ENCODE results near the gene SMYD3.
"Not testable (repeated sequence)": the region's sequence is repeated elsewhere in the genome, so short reads cannot be mapped to it uniquely, and the experiment has no call there.

Gene SMYD3

DNA sequence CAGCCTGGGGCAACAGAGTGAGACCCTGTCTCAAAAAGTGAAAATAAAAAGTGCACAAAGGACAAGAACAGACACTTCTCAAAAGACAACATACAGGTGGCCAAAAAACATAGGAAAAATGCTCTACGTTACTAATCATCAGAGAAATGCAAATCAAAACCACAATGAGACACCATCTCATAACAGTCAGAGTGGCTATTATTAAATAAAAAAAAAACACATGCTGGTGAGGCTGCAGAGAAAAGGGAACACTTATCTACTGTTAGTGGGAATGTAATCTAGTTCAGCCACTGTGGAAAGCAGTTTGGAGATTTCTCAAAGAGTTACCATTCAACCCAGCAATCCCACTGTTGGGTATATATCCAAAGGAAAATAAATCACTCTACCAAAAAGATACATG lies 173.2 kb downstream of the SMYD3 start:
- no peaks in the 10 kb centered on the region for H3K9me3 ChIP-seq
- H3K36me3 ChIP-seq, result no peaks in the 10 kb centered on the region
- no peak overlapping the region for H3K4me3 ChIP-seq (ENCODE audit: low read depth, low read length)
- TF ChIP-seq, protein P1, sequence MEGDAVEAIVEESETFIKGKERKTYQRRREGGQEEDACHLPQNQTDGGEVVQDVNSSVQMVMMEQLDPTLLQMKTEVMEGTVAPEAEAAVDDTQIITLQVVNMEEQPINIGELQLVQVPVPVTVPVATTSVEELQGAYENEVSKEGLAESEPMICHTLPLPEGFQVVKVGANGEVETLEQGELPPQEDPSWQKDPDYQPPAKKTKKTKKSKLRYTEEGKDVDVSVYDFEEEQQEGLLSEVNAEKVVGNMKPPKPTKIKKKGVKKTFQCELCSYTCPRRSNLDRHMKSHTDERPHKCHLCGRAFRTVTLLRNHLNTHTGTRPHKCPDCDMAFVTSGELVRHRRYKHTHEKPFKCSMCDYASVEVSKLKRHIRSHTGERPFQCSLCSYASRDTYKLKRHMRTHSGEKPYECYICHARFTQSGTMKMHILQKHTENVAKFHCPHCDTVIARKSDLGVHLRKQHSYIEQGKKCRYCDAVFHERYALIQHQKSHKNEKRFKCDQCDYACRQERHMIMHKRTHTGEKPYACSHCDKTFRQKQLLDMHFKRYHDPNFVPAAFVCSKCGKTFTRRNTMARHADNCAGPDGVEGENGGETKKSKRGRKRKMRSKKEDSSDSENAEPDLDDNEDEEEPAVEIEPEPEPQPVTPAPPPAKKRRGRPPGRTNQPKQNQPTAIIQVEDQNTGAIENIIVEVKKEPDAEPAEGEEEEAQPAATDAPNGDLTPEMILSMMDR (IDR thresholded peaks at IDR 0.05; ENCODE audit: low read depth, low read length), result no peak
- H3K4me1 ChIP-seq, result no peaks in the 10 kb centered on the region; the same call in 1 of the 2 replicates
- H3K27me3 ChIP-seq, result no peaks in the 10 kb centered on the region
- no peak for DNase-seq

DNA sequence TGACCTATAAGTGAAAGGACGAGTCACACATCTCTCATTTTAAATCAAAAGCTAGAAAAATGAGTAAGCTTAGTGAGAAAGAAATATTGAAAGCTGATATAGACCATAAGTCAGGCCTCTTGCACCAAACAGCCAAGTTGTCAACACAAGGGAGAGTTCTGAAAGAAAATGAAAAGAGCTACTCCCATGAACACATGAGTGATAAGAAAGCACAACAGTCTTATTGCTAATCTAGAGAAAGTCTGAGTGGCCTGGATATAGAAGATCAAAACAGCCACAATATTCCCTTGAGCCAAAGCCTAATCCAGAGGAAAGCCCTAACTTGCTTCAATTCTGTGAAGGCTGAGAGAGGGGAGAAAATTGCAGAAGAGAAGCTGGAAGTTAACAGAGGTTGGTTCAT lies 175.0 kb downstream of the SMYD3 start:
- TF ChIP-seq, protein P1 (IDR thresholded peaks at IDR 0.05; ENCODE audit: low read depth, low read length), result no peak
- Histone ChIP-seq H3K27me3 (no peaks in the 10 kb centered on the region), H3K36me3 (no peaks in the 10 kb centered on the region), H3K9me3 (no peaks in the 10 kb centered on the region), H3K4me1 (no peaks in the 10 kb centered on the region), H3K4me3 (ENCODE audit: low read depth, low read length) (no peak overlapping the region)
- no peak for DNase-seq

DNA sequence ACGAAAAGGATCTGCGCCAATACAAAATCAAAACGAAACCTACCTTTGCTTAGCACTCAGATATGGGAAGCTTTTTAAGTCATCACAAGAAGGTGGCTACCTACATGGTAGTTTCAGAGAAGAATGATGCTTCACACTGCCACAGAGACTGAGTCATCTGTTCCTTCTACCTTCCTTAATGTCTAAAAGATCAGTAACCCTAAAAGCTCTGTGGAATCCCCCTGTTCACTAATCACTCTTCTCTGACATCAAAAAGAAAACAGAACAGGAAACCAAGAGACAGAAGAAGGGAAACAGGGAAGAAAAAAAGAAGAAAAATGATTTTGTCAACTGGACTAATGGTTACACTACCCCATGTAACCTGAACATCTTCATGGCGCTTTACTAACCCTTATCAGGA lies 177.2 kb downstream of the SMYD3 start:
- DNase-seq, result no peak
- TF ChIP-seq, protein P1 (IDR thresholded peaks at IDR 0.05; ENCODE audit: low read depth, low read length), result no peak

DNA sequence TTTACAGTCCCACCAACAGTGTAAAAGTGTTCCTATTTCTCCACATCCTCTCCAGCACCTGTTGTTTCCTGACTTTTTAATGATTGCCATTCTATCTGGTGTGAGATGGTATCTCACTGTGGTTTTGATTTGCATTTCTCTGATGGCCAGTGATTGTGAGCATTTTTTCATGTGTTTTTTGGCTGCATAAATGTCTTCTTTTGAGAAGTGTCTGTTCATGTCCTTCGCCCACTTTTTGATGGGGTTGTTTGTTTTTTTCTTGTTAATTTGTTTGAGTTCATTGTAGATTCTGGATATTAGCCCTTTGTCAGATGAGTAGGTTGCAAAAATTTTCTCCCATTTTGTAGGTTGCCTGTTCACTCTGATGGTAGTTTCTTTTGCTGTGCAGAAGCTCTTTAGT lies 177.8 kb downstream of the SMYD3 start:
- H3K9me3 ChIP-seq; DNase-seq; H3K27me3 ChIP-seq; H3K4me1 ChIP-seq; H3K36me3 ChIP-seq; H3K4me3 ChIP-seq (ENCODE audit: low read depth, low read length): not testable (repeated sequence)

More for the DNA sequence above, 177.2 kb downstream of the SMYD3 start:
- no peaks in the 10 kb centered on the region for H3K9me3 ChIP-seq
- H3K4me1 ChIP-seq, result no peaks in the 10 kb centered on the region
- H3K36me3 ChIP-seq, result no peaks in the 10 kb centered on the region
- H3K4me3 ChIP-seq (ENCODE audit: low read depth, low read length), result no peak overlapping the region
- no peaks in the 10 kb centered on the region for H3K27me3 ChIP-seq

DNA sequence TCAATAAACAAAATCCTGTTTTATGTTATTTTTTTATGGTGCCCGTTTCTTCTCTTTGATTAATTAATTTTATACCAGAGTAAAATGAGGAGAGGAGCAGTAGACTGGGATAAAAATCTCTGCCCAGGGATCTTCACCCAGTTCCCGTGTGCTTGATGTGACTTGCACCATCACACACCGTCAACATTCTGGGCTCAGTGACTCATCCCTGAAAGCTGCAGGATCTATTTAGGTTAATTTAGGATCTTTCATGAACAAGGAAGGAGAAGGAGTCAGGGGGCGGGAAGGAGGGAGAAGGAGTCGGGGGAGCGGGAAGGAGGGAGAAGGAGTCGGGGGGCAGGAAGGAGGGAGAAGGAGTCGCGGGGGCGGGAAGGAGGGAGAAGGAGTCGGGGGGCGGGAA lies 182.4 kb downstream of the SMYD3 start:
- Histone ChIP-seq H3K27me3 (no peaks in the 10 kb centered on the region), H3K36me3 (no peaks in the 10 kb centered on the region), H3K4me3 (ENCODE audit: low read depth, low read length) (no peak overlapping the region), H3K9me3 (no peaks in the 10 kb centered on the region), H3K4me1 (peaks cover 5% of the 10 kb centered on the region)
- DNase-seq, result no peak
- TF ChIP-seq, protein P1 (IDR thresholded peaks at IDR 0.05; ENCODE audit: low read depth, low read length), result no peak

DNA sequence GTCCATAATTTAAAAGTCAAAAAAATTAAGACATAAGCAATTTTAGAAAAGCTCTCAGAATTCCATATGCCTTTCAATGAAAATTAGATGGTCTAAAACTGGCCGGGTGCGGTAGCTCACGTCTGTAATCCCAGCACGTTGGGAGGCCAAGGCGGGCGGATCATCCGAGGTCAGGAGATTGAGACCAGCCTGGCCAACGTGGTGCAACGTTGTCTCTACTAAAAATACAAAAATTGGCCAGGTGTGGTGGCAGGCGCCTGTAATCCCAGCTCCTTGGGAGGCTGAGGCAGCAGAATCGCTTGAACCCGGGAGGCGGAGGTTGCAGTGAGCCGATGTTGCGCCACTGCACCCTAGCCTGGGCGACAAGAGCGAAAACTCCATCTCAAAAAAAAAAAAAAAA lies 183.0 kb downstream of the SMYD3 start:
- H3K4me3 ChIP-seq (ENCODE audit: low read depth, low read length); H3K27me3 ChIP-seq; H3K36me3 ChIP-seq; DNase-seq; H3K9me3 ChIP-seq: not testable (repeated sequence)
- peaks cover 12% of the 10 kb centered on the region for H3K4me1 ChIP-seq

DNA sequence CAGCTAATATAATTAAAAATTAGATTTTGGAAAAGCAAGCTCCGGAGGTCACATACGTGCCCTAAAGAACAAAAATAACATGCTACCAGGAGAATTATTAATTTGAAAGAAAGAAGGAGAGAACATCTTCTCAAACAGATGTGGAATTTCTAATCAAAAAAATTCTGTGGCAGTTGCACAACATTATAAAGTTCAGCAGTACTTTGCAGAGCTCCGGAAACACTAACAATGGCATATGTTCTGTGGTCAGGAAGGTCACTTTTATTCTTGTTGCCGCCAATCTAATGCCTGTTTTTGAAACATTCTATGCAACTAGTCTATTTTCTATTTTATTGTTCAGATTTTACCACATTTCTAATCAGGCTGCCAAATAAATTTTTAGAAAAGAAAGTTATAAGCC lies 186.8 kb downstream of the SMYD3 start:
- TF ChIP-seq, protein P1 (IDR thresholded peaks at IDR 0.05; ENCODE audit: low read depth, low read length), result no peak

More for the DNA sequence above, 186.8 kb downstream of the SMYD3 start:
- H3K4me1 ChIP-seq, result peaks cover 19% of the 10 kb centered on the region
- H3K4me3 ChIP-seq (ENCODE audit: low read depth, low read length), result no peak overlapping the region
- no peaks in the 10 kb centered on the region for H3K27me3 ChIP-seq
- H3K9me3 ChIP-seq, result no peaks in the 10 kb centered on the region
- no peaks in the 10 kb centered on the region for H3K36me3 ChIP-seq
- no peak for DNase-seq
